Upper lobe of left lung (tissue), 4 donors: ENCODE measurements around the gene SUDS3.
"Not testable (repeated sequence)": the region's sequence is repeated elsewhere in the genome, so short reads cannot be mapped to it uniquely, and the experiment has no call there.

Experiments
- POLR2A ChIP-seq, 4 donors: fragments of 450-650 bp; IDR thresholded peaks; one replicate each; pipeline ENCODE4 v1.5.1; 2016 to 2017; ENCODE audit warnings: antibody characterized with exemption in 4 of 4, mild to moderate bottlenecking in 2 of 4
- POLR2AphosphoS5 ChIP-seq, 2 donors: sonication (generic); formaldehyde crosslinking; IDR thresholded peaks; one replicate each; pipeline ENCODE4 v1.5.1; 2017; ENCODE audit warnings: antibody characterized with exemption in 2 of 2
- TF ChIP-seq, protein P1 (sequence below), 6 experiments: fragments of 450-650 bp in 4 of 6; fragments of 200-600 bp in 2 of 6; sonication (generic) in 2 of 6; IDR thresholded peaks; one replicate each; pipeline ENCODE4 v1.5.1; 2016 to 2019; ENCODE audit warnings: antibody characterized with exemption in 6 of 6

DNA sequence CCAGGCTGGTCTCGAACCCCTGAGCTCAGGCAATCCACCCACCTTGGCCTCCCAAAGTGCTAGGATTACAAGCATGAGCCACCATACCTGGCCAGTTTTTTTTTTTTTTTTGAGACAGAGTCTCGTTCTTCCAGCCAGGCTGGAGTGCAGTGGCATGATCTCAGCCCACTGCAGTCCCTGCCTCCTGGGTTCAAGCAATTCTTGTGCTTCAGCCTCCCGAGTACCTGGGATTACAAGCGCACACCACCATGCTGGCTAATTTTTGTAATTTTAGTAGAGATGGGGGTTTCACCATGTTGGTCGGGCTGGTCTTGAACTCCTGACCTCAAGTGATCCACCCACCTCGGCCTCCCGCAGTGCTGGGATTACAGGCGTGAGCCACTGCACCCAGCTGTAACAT lies 31.9 kb downstream of the SUDS3 start:
- TF ChIP-seq POLR2AphosphoS5, POLR2A (IDR thresholded peaks at IDR 0.05): not testable (repeated sequence)
- TF ChIP-seq, protein P1, sequence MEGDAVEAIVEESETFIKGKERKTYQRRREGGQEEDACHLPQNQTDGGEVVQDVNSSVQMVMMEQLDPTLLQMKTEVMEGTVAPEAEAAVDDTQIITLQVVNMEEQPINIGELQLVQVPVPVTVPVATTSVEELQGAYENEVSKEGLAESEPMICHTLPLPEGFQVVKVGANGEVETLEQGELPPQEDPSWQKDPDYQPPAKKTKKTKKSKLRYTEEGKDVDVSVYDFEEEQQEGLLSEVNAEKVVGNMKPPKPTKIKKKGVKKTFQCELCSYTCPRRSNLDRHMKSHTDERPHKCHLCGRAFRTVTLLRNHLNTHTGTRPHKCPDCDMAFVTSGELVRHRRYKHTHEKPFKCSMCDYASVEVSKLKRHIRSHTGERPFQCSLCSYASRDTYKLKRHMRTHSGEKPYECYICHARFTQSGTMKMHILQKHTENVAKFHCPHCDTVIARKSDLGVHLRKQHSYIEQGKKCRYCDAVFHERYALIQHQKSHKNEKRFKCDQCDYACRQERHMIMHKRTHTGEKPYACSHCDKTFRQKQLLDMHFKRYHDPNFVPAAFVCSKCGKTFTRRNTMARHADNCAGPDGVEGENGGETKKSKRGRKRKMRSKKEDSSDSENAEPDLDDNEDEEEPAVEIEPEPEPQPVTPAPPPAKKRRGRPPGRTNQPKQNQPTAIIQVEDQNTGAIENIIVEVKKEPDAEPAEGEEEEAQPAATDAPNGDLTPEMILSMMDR (IDR thresholded peaks at IDR 0.05) = not testable (repeated sequence)
